Activated naive CD4-positive, alpha-beta T cell treated with Interleukin-2 at 50 U/mL for 16 hours (primary cell): ENCODE data around the gene VPS37C.
"Not testable (repeated sequence)": the region's sequence is repeated elsewhere in the genome, so short reads cannot be mapped to it uniquely, and the experiment has no call there.

Experiments used
- DNase-seq: peaks from one replicate; pipeline ENCODE4 v3.0.0-alpha.2; 2020

Gene VPS37C

DNA sequence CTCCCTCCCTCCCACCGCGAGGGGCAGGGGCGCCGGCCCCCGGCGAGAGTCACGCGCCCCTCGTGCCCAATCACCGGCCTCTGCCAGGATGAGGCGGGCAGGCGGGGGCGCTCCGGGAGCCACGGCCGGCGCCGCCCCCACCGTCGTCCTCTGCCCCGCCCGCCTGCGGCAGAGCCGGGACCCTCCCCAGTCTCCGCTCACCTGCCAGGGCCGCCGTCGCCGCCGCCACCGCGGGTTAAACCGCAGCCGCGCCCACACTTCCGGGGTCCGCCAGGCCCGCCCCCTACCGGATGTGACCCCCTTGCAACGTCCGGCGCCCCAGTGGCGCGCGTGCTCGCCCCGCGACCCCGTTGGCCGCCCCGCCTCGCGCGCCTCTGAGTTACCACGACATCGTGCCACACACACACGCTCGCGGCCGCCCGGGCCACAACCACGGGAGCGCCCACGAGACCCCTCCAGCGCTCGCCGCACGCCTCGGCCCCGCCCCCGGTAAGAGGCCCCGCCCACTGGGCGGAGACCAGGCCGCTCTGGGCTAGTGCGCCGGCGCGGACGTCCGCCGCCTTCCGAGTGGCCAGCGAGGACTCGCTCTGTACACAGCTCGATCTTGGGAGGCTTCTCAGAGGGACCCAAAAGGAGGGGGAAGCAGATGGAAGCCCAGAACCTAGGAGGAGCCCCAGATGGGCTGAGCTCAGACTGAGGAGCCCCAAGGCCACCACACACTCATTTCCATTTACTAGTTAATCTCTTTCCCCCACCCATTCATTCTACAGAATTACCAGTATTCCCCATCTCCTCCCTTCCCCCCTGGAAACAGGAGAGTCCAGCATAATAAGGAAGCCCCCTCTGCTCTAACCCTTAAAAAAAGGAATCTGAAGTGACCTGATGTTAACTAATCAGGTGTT lies at the start of gene VPS37C:
Gene VPS37C (minus strand): TSS at position 237 of the 902 bp plus-strand sequence. CDS start 22,597 bp downstream, outside the sequence.
- peak; percentile 91 for DNase-seq

DNA sequence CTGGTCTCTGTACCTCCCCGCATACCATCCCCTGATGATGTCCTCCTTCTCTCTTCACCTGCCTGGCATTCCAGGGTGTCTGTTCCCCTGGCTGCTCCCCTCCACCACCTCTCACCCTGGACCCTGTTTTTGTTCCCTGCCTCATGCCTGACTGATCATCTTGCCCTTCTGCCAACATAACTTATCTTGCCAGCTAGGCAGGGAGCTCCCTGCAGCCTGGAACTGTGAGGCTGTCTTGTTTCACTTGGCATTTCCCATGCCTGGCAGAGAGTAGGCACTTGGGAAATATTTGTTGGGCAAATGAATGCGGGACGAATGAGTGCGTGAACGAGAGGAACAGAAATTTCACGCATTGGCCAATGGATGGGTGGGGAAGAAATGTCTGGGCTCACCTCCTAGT lies 49.4 kb upstream of the VPS37C start:
- not testable (repeated sequence) for DNase-seq

GRCh38 chr11:61207636-61208310 lies 46.5 kb upstream of the VPS37C start:
- not testable (repeated sequence) for DNase-seq

DNA sequence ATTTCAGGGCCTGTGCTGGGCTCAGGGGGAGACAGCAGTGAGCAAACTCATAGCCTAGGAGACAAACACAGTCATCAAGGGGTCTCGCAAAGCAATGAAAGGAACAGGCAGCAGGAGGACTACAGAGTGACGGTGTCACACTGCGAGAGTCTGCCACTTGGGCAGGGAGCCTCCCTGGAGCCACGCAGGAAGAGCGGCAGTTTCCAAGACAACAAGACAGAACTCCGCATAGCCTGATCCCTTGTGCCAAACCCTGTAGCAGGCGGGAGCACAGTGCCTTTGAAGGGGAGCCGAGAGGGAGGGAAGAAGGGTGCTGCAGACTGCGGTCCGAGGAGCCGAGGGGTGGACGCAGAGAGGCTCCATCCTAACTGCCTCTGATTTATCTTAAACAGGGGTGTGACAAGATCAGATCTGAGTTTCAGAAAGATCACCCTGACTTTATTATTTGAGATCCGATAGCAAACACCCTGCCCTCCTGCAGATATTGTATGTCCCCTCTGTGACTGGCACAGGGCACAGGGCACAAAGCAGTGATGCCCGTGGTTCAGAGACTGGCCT lies 43.4 kb upstream of the VPS37C start:
- DNase-seq = not testable (repeated sequence)

- DNase-seq = not testable (repeated sequence)
Observed at GRCh38 chr11:61203873-61204272, 42.6 kb upstream of the VPS37C start.

DNA sequence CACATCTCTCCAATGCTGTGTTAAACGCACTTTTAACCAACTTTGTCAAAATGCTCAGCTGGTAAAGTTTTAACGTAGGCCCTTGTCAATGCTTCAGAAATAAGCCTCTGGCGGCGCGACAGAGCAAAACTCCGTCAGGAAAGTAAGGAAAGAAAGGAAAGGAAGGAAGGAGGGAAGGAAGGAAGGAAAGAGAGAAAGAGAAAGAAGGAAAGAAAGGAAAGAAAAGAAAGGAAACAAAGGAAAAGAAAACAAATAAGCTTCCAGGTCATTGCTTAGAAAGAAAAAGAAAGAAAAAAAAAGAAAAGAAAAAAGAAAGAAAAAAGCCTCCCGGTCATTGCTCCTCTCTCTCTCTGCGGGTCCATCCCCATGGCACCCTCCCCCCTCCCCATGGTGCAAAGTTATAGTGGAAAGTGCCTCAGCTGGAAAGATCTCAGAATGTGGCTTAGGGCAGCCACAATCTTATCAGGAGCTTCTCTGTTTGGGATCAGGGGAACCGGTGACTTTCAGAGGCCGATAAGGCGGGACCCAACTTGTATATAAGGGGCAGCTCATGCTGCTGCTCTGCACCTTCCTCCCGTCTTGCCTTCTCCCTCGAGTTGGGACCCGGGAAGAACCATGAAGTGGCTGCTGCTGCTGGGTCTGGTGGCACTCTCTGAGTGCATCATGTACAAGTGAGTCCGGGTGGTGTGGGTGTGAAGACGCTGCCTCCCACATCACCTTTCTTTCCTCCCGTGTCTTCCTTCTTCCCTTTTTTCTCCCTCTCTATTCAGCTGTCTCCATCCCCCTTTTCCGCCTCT lies 41.9 kb upstream of the VPS37C start, which contains the start of gene PGA3:
Gene PGA3 (plus strand): TSS at position 566 of the 797 bp plus-strand sequence. CDS start 50 bp downstream, at position 616.
- DNase-seq = not testable (repeated sequence)

- DNase-seq = no peak
Observed at GRCh38 chr11:61201476-61201875, 40.2 kb upstream of the VPS37C start.

GRCh38 chr11:61198948-61199523 lies 37.8 kb upstream of the VPS37C start:
- no peak for DNase-seq

- no peak for DNase-seq
Observed at GRCh38 chr11:61198361-61198760, 37.1 kb upstream of the VPS37C start.

DNA sequence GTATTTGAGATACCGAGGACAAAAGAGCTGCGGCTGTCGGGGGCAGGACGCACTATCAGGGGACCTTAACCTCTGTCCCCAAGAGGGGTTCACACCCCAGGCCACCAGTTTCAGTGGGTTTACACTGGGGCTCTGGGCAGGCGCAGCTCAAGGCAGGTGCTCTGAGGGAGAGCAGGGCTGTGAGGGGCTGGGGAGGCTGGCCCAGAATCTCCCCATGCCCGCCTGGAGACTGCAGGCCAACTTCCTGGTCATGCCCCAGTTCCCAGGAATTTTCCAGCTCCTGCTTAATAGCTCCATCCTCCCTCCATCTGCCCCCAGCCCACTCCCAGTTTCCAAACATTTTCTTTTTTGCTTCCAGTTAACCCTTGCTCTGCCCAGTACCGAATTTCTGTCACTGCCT lies 34.5 kb upstream of the VPS37C start:
- DNase-seq = no peak

DNA sequence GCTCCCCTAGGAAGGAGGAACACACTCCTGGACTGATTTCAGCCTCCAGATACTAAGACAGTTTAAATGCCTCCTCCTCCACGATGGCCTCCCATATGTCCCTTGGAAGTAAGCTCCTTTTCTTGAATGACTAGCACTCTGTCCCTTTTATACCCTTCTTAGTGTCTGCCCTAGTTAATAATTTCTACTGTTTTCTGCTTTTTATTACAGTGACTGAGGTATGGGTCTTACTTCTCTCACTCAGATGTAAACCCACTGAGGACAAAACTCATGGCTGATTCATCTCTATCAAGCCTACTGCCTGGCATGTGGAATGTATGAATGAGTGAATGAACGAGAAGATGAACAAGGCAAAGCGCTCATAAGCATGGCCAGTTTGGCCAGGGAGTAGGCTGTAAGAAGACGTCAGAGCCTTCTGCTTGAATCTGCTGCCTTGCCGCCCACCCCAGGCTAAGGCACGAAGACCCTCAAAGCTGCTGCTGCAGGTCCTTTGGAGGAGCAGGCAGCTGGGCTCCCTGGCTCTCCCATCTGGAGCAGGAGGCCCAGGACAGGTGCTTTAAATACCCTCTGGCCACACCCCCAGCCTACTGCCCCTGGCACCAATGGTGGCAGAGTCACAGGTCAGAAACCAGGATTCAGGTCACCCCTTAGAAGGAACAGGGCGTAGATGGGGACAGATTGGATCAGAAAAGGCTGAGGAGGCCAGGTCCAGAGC lies 33.9 kb upstream of the VPS37C start:
- no peak for DNase-seq

DNA sequence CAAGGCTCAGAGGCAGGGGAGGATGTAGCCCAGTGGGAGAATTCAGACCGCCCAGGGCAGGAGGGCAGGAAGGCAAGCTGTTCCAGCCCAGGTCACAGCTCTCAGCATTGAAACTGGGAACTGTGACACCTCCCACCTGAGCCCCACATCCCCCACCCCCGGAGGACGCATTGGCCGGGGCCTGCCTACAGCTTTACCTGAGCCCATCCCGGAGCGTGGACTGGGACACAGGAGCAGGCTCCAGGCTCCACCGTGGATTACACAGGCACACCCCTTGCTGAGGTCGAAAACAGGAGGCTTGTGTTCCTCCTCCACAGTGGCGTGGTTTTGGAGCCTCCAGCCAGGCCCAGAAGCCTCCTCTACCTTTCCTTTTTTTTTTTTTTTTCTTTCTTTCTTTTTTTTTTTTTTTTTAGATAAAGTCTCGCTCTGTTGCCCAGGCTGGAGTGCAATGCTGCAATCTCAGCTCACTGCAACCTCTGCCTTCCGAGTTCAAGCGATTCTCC lies 33.0 kb upstream of the VPS37C start:
- no peak for DNase-seq

- no peak for DNase-seq
Observed at GRCh38 chr11:61193596-61193995, 32.4 kb upstream of the VPS37C start.

GRCh38 chr11:61189933-61190332 lies 28.7 kb upstream of the VPS37C start:
- no peak for DNase-seq

- DNase-seq = peak; percentile 81
Observed at GRCh38 chr11:61187505-61188130, 26.4 kb upstream of the VPS37C start.

GRCh38 chr11:61186504-61186903 lies 25.3 kb upstream of the VPS37C start:
- DNase-seq = no peak

GRCh38 chr11:61183645-61184044 lies 22.4 kb upstream of the VPS37C start:
- DNase-seq = no peak

DNA sequence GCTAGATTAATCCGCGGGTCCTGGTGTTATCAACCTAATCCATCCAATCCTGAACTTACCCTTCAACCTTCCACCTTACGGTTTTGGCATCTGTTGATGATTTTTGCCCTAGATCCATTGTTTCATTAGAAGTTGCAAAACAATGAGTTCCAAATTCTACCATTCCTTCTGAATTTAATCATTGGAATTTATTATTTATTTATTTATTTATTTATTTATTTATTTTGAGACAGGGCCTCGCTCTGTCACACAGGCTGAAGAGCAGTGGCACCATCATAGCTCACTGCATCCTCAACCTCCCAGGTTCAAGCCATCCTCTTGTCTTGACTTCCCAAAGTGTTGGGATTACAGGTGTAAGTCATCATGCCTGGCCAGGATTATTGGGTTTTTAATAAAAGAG lies 20.3 kb upstream of the VPS37C start:
- DNase-seq = no peak

DNA sequence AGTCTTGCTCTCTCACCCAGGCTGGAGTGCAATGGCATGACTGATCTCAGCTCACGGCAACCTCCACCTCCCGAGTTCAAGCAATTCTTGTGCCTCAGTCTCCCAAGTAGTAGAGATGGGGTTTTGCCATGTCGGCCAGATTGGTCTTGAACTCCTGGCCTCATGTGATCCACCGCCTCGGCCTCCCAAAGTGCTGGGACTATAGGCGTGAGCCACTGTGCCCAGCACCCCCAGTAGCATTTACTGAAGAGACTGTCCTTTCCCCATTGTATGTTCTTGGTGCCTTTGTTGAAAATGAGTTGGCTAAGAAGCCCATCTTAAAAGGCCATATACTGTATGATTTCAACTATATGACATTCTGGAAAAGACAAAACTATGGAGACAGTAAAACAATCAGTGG lies 19.0 kb upstream of the VPS37C start:
- DNase-seq = not testable (repeated sequence)

GRCh38 chr11:61176446-61176845 lies 15.2 kb upstream of the VPS37C start:
- no peak for DNase-seq

DNA sequence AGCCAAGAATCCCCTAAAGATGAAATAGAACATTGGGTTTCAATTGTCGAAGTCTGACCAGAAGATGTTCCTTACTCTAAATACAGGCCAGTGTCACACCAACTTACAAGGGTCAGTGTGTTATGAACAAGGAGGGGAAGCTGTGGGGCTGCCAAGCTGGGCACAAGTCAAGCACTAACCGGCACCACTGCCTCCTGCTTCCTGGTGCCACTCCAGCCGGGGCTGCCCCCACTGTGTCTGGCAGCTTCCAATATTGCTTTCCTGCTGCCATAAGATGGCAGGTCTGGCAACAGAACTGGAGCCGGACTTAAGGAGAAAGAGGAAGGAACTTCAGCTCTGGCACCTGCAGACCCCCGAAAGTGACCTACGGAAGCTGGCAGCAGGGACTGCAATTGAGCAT lies 13.7 kb upstream of the VPS37C start:
- no peak for DNase-seq
